GM23248 (cell line): ENCODE data around the gene SLC7A1.

ENCODE experiments used
- EZH2 ChIP-seq: fragments of 200-600 bp; sonication (generic); IDR thresholded peaks from 2 replicates; pipeline ENCODE4 v1.6.1; 2018; ENCODE audit warnings: antibody characterized with exemption, mild to moderate bottlenecking; ENCODE audit not compliant: insufficient read depth, poor library complexity, severe bottlenecking
- EZH2phosphoT487 ChIP-seq: fragments of 200-600 bp; sonication (generic); IDR thresholded peaks from 2 replicates; pipeline ENCODE4 v1.6.1; 2018; ENCODE audit warnings: antibody characterized with exemption, moderate library complexity, mild to moderate bottlenecking, low read depth; ENCODE audit not compliant: insufficient read depth

DNA sequence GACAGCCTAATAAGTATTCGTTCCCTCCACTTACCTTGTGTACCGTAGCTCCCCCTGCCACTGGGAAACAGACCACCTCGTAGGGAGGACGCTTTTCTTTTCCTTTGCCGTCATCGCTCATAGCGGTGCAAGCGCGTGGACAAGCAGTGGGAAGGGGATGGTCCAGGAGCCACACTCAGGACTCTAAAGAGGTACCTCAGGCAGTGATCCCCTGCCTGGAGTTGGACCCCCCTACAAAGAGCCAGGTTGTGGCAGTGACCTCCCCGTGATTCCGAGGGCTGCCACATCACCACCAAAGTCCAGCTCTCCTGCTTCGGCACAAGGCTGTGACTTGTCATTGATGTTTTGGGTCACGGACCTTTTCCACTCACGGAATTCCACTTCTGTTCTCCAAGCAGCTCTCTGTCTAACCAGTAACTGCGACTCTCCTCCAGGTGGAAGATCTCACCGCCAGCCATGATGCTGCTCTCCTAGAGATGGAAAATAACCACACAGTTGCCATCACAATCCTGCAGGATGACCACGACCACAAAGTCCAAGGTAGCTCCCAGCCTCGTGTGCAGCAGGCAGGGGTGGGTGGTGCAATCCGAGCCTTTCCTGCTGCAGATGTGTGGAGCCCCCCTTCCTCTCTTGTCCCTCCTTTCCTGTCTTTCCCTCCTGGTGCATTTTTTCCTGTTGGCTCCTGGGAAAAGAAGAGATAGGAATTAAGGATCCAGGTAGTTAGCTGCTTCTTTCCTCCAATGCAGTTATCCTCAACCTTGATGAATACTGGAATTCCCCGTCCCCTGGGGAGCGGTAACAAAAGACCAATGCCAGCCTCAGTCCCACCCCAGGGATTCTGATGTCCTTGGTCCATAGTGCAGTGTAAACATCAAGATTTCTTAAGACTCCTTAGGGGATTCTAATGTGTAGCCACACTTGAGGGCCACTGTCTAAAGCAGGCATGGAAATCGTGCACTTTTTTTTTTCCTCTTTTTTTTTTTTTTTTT is 107.7 kb downstream of the SLC7A1 start:
- TF ChIP-seq EZH2, result no peak
- no peak for TF ChIP-seq EZH2phosphoT487
